HL-60 (cell line): ENCODE results near the gene DYNC1LI2.

Experiments used
- CTCF ChIP-seq: IDR thresholded peaks from one replicate; pipeline ENCODE4 v1.5.1; 2011; ENCODE audit warnings: low read length, control low read depth, inconsistent platforms; ENCODE audit not compliant: insufficient read depth
- GABPA ChIP-seq: IDR thresholded peaks from 2 replicates; pipeline ENCODE4 v1.6.1; 2012; ENCODE audit warnings: low read depth
- POLR2AphosphoS5 ChIP-seq: IDR thresholded peaks from 2 replicates; pipeline ENCODE4 v1.6.1; 2012; ENCODE audit warnings: low read depth

- no peak for TF ChIP-seq CTCF
- no peak for TF ChIP-seq POLR2AphosphoS5
- TF ChIP-seq GABPA = no peak
Measured at GRCh38 chr16:66691234-66691633, 60.2 kb downstream of the DYNC1LI2 start.
